Activated CD4-positive, CD25-positive, alpha-beta regulatory T cell treated with anti-CD3 and anti-CD28 coated beads, Interleukin-2, amount 50 U/mL, for 72 hours (primary cell): Measurements from ENCODE around the gene PCDHB4.
"Not testable (repeated sequence)": the region's sequence is repeated elsewhere in the genome, so short reads cannot be mapped to it uniquely, and the experiment has no call there.

Source experiments
- DNase-seq: peaks from one replicate; pipeline ENCODE4 v3.0.0; 2021

Gene PCDHB4

DNA sequence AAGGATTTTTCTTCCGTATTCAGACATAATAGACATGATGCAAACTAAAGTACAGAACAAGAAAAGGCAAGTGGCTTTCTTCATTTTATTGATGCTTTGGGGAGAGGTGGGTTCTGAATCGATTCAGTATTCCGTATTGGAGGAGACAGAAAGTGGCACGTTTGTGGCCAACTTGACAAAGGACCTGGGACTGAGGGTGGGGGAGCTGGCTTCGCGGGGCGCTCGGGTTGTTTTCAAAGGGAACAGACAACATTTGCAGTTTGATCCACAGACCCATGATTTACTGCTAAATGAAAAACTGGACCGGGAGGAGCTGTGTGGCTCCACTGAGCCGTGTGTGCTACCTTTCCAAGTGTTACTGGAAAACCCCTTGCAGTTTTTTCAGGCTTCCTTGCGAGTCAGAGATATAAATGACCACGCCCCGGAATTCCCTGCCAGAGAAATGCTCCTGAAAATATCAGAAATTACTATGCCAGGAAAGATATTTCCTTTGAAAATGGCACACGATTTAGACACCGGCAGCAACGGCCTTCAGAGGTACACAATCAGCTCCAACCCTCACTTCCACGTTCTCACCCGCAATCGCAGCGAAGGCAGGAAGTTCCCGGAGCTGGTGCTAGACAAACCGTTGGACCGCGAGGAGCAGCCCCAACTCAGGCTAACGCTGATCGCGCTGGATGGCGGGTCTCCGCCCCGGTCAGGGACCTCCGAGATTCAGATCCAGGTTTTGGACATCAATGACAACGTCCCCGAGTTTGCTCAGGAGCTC is 28.8 kb downstream of the PCDHB4 start:
- no peak for DNase-seq

DNA sequence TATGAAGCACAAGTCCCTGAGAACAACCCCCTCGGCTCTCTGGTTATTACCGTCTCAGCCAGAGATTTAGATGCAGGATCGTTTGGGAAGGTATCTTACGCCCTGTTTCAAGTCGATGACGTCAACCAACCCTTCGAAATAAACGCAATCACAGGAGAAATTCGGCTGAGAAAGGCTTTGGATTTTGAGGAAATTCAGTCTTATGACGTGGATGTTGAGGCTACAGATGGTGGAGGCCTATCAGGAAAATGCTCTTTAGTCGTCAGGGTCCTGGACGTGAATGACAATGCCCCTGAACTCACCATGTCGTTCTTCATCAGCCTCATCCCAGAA is 29.3 kb downstream of the PCDHB4 start:
- DNase-seq = no peak

DNA sequence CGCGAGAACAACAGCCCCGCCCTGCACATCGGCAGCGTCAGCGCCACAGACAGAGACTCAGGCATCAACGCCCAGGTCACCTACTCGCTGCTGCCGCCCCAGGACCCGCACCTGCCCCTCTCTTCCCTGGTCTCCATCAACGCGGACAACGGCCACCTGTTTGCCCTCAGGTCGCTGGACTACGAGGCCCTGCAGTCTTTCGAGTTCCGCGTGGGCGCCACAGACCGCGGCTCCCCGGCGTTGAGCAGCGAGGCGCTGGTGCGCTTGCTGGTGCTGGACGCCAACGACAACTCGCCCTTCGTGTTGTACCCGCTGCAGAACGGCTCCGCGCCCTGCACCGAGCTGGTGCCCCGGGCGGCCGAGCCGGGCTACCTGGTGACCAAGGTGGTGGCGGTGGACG is 30.0 kb downstream of the PCDHB4 start:
- not testable (repeated sequence) for DNase-seq

DNA sequence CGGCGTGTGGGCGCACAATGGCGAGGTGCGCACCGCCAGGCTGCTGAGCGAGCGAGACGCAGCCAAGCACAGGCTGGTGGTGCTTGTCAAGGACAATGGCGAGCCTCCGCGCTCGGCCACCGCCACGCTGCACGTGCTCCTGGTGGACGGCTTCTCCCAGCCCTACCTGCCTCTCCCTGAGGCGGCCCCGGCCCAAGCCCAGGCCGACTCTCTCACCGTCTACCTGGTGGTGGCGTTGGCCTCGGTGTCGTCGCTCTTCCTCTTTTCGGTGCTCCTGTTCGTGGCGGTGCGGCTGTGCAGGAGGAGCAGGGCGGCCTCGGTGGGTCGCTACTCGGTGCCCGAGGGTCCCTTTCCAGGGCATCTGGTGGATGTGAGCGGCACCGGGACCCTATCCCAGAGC is 30.5 kb downstream of the PCDHB4 start:
- DNase-seq = not testable (repeated sequence)

DNA sequence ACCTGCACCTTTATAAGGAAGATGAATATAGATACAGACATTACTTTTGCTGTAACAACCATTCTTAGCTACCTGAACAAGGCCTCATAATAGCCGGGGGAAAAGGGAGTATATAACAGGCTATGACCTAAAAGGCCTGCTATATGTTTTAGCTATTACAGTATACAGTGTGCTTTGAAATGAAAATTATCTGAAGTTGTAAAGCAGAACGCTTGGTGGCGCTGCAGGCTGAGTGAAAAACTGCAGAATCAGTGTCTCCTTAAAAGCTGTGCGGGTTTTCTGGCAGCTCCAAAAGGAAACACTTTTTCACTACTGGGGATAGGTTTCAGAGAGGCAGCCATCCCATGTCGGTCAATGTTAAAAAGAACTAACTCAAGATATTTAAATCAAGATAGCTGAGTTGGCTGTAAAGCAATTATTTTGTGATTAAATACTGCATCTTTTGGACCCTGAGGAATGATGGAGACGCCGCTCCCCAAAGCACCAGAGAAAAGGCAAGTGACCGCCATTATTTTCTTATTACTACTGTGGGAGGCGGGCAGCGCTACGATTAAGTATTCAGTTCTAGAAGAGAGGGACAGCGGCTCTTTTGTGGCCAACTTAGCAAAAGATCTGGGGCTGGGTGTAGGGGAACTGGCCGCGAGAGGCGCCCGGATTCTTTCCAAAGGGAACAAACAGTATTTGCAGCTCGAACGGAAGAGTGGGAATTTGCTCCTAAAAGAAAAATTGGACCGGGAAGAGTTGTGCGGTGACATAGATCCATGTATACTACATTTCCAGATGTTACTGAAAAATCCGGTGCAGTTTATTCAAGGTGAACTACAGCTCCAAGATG is 34.1 kb downstream of the PCDHB4 start:
- no peak for DNase-seq

DNA sequence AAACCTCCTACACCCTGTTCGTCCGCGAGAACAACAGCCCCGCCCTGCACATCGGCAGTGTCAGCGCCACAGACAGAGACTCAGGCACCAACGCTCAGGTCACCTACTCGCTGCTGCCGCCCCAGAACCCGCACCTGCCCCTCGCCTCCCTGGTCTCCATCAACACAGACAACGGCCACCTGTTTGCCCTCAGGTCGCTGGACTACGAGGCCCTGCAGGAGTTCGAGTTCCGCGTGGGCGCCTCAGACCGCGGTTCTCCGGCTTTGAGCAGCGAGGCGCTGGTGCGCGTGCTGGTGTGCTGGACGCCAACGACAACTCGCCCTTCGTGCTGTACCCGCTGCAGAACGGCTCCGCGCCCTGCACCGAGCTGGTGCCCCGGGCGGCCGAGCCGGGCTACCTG is 35.7 kb downstream of the PCDHB4 start:
- DNase-seq = not testable (repeated sequence)

DNA sequence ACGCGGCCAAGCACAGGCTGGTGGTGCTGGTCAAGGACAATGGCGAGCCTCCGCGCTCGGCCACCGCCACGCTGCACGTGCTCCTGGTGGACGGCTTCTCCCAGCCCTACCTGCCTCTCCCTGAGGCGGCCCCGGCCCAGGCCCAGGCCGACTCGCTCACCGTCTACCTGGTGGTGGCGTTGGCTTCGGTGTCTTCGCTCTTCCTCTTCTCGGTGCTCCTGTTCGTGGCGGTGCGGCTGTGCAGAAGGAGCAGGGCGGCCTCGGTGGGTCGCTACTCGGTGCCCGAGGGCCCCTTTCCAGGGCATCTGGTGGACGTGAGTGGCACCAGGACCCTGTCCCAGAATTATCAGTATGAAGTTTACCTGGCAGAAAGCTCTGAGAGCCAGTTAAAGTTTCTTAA is 36.3 kb downstream of the PCDHB4 start:
- DNase-seq = not testable (repeated sequence)

DNA sequence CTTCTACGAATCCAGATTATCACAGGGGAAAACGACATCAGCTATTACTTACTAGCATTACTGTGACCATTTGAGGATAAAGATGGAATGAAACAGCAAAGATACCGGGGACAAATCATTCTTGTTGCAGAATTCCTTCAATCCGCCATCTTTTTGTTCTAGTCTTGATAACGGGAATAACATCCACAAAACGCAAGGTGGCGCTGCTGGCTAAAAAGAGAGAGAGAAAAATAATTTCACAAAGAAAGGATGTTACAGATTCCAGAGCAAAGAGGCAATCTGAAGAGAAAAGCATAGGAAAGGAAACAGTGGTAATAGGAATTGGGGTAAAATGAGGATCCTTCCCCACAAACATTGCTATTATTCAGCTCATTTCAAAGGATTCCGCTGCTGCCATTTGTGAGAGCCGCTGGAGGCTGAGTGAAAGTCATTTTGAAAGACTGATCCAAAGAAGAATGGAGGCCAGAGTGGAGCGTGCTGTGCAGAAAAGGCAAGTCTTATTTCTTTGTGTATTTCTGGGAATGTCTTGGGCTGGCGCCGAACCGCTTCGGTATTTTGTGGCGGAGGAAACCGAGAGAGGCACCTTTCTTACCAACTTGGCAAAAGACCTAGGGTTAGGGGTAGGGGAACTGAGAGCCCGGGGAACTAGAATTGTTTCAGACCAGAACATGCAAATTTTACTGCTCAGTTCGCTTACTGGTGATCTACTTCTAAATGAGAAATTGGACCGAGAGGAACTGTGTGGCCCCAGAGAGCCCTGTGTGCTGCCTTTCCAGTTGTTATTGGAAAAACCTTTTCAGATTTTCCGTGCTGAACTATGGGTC is 51.0 kb downstream of the PCDHB4 start, which contains the start of gene PCDHB7:
PCDHB7 (plus strand) TSS at position 264 of the 824 bp plus-strand sequence; CDS start at position 456, 192 bp downstream.
- DNase-seq = no peak

DNA sequence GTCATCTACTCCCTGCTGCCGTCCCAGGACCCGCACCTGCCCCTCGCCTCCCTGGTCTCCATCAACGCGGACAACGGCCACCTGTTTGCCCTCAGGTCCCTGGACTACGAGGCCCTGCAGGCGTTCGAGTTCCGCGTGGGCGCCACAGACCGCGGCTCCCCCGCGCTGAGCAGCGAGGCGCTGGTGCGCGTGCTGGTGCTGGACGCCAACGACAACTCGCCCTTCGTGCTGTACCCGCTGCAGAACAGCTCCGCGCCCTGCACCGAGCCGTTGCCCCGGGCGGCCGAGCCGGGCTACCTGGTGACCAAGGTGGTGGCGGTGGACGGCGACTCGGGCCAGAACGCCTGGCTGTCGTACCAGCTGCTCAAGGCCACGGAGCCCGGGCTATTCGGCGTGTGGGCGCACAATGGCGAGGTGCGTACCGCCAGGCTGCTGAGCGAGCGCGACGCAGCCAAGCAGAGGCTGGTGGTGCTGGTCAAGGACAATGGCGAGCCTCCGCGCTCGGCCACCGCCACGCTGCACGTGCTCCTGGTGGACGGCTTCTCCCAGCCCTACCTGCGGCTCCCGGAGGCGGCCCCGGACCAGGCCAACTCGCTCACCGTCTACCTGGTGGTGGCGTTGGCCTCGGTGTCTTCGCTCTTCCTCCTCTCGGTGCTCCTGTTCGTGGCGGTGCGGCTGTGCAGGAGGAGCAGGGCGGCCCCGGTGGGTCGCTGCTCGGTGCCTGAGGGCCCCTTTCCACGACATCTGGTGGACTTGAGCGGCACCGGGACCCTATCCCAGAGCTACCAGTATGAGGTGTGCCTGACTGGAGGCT is 52.9 kb downstream of the PCDHB4 start:
- DNase-seq = not testable (repeated sequence)
